Stomach (tissue), 9 donors: ENCODE measurements around the gene ESYT3. TPM values are rescaled to one million over a fixed set of nuclear protein-coding genes. Genes with fewer than 3 reads are reported as not detected.

Experiments used
- DNase-seq, 2 donors: peaks; one replicate each; pipeline versions ENCODE4 v3.0.0 to v3.0.0-alpha.2; 2013 to 2019
- H3K27ac ChIP-seq, 5 donors: fragments of 200-600 bp in 4 of 5; sonication (generic) in 4 of 5; one replicate each; pipeline ENCODE4 v1.5.1; 2013 to 2019; ENCODE audit warnings: mild to moderate bottlenecking in 1 of 5, moderate library complexity in 1 of 5
- H3K27me3 ChIP-seq, 3 donors: fragments of 200-600 bp; sonication (generic); one replicate each; pipeline ENCODE4 v1.5.1; 2017 to 2019; ENCODE audit warnings: mixed run types in 1 of 3
- H3K36me3 ChIP-seq, 4 donors: fragments of 200-600 bp; sonication (generic); 1 replicate in 3 of 4; 2 replicates in 1 of 4; pipeline ENCODE4 v1.5.1; 2016 to 2019
- H3K4me1 ChIP-seq, 4 donors: fragments of 200-600 bp; sonication (generic); one replicate each; pipeline ENCODE4 v1.5.1; 2016 to 2019
- H3K4me3 ChIP-seq, 4 donors: fragments of 200-600 bp; sonication (generic) in 3 of 4; one replicate each; pipeline ENCODE4 v1.5.1; 2016 to 2019; ENCODE audit warnings: mild to moderate bottlenecking in 1 of 4
- H3K9me3 ChIP-seq, 4 donors: fragments of 200-600 bp; sonication (generic); one replicate each; pipeline ENCODE4 v1.5.1; 2016 to 2019
- CTCF ChIP-seq, 7 experiments: fragments of 450-650 bp in 4 of 7; fragments of 200-600 bp in 3 of 7; sonication (generic) in 3 of 7; IDR thresholded peaks; one replicate each; pipeline ENCODE4 v1.5.1; 2016 to 2019; ENCODE audit warnings: antibody characterized with exemption in 7 of 7, control low read depth in 2 of 7, mild to moderate bottlenecking in 1 of 7
- EP300 ChIP-seq: sonication (generic); formaldehyde crosslinking; IDR thresholded peaks from one replicate; pipeline ENCODE4 v1.6.1; 2017; ENCODE audit warnings: antibody characterized with exemption
- POLR2A ChIP-seq, 4 donors: fragments of 450-650 bp; IDR thresholded peaks; one replicate each; pipeline ENCODE4 v1.6.1; 2016; ENCODE audit warnings: antibody characterized with exemption in 4 of 4, control low read depth in 2 of 4, mild to moderate bottlenecking in 1 of 4, moderate library complexity in 1 of 4
- POLR2AphosphoS5 ChIP-seq, 3 donors: sonication (generic); formaldehyde crosslinking; IDR thresholded peaks; one replicate each; pipeline ENCODE4 v1.6.1; 2016; ENCODE audit warnings: antibody characterized with exemption in 3 of 3
- WGBS, 5 donors: extraction: QIAGEN DNeasy Blood & Tissue Kit in 3 of 5; methylation state at CpG; one replicate each; pipeline versions ENCODE4 v1.1.5 to v1.1.7; 2013 to 2018; 5-methylcytosine and 5-hydroxymethylcytosine counted together
- intact Hi-C: fragments of 100-400 bp; cut with DNase I; formaldehyde crosslinking; loops from one replicate; pipeline ENCODE4 v1.15.1; 2023; ENCODE audit warnings: low total_unique reads
- polyA plus RNA-seq, 3 donors: library from polyadenylated mRNA; stranded (reverse); fragments of 200-250 nt; gene quantifications; one replicate each; pipeline ENCODE4 v1.2.3, GENCODE V29; 2013
- total RNA-seq, 5 donors: library from RNA; depleted of rRNA; stranded (reverse); fragments of >200 nt; gene quantifications; one replicate each; pipeline versions ENCODE4 v1.1.0 to v1.2.3, GENCODE V29; 2014 to 2016
- donor health status: healthy with polysubstance abuse.
- donor health status: Bipolar disorder and iron deficiency.
- donor health status: healthy.

Gene ESYT3
- total and polyA plus RNA-seq, 8 donors = 0.44 to 7.1 (median 2.8) TPM; not detected in 1

DNA sequence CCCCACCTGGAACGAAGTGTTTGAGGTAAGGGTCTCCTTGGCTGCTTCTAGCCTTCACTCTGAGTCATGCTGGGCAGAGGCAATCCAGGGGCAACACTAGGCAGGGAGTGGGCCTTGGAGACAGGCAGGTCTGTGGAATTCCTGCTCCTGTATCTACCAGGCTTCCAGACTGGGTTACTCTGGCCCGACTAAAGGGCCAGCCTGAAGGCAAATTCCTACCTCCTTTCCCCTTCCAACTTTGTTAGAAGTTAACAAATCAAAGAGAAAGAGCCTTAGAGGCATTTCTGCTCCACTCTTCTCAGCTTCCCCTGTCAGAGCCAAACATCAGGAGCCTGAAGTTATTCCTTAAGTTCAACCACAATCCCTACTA is 30.1 kb downstream of the ESYT3 start:
- Histone ChIP-seq H3K27me3 (peaks cover 0 to 4% (median 0%) of the 10 kb centered on the region in 3 donors), H3K9me3 (no peaks in the 10 kb centered on the region), H3K4me3 (no peak overlapping the region), H3K36me3 (no peaks in the 10 kb centered on the region), H3K27ac (no peak overlapping the region), H3K4me1 (no peaks in the 10 kb centered on the region)
- no peak for DNase-seq
- 80 to 87% (median 86%) methylated on average over 1 to 2 of the region's 2 CpGs for WGBS, 5 donors
- intact Hi-C loops = no loop called here
- TF ChIP-seq POLR2AphosphoS5 (IDR thresholded peaks at IDR 0.05) (no peak), EP300 (no peak), CTCF (IDR thresholded peaks at IDR 0.05) (no peak), POLR2A (IDR thresholded peaks at IDR 0.05) (no peak)

- no peaks in the 10 kb centered on the region for H3K36me3 ChIP-seq
- TF ChIP-seq POLR2AphosphoS5 (IDR thresholded peaks at IDR 0.05) (no peak), CTCF (IDR thresholded peaks at IDR 0.05) (no peak), EP300 (no peak), POLR2A (IDR thresholded peaks at IDR 0.05) (no peak)
- H3K4me3 ChIP-seq = no peak overlapping the region
- intact Hi-C loops = no loop called here
- H3K4me1 ChIP-seq = no peaks in the 10 kb centered on the region
- peaks cover 0 to 4% (median 0%) of the 10 kb centered on the region in 3 donors for H3K27me3 ChIP-seq
- WGBS, 5 donors = 94 to 100% (median 98%) methylated on average over 3 of the region's 3 CpGs
- H3K9me3 ChIP-seq = no peaks in the 10 kb centered on the region
- no peak for DNase-seq
- H3K27ac ChIP-seq = no peak overlapping the region
Observed at GRCh38 chr3:138465451-138465850, 31.0 kb downstream of the ESYT3 start.

DNA sequence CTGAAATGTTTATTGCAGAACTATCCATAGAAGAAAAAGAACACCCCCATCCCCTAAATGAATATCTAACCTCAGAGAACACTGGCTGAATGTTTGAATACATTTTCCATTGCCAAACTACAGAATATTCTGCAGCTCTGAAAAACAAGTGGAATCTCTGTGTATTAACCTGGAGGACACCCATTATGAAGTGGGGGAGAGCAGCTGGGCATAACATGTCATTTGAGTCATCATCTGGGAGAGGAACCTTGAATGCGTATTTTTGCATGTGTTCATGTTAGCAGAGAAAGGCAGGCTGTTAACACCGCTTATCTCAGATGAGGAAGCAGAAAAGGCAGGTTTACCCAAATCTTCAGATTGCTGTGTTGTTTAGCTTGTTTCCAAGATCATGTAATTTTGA is 31.5 kb downstream of the ESYT3 start:
- no peak for TF ChIP-seq CTCF (IDR thresholded peaks at IDR 0.05)
- TF ChIP-seq POLR2A (IDR thresholded peaks at IDR 0.05) = no peak
- TF ChIP-seq EP300 = no peak
- TF ChIP-seq POLR2AphosphoS5 (IDR thresholded peaks at IDR 0.05) = no peak
- H3K9me3 ChIP-seq = no peaks in the 10 kb centered on the region
- WGBS, 5 donors = 53 to 75% (median 72%) methylated on average over 2 of the region's 2 CpGs
- H3K27ac ChIP-seq = no peak overlapping the region
- no peaks in the 10 kb centered on the region for H3K4me1 ChIP-seq
- H3K27me3 ChIP-seq = peaks cover 0 to 4% (median 0%) of the 10 kb centered on the region in 3 donors
- intact Hi-C loops = no loop called here
- no peak overlapping the region for H3K4me3 ChIP-seq
- no peaks in the 10 kb centered on the region for H3K36me3 ChIP-seq
- DNase-seq = no peak

DNA sequence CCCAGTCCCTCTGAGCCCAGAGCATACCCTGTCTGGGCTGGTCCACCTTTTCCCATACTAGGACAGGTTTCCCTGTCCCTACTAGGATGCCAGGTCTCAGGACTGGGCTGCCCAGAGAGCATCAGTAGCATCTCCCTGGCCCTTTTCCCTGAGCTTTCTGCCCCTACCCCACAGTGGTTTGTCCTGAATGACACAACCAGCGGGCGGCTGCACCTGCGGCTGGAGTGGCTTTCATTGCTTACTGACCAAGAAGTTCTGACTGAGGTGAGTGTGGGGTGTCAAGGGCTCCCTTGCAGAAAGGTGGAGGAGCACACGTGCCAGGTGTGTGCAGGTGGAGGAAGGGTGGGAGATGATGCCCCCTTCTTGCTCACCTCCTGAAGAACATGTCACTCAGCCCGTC is 33.5 kb downstream of the ESYT3 start:
- no peaks in the 10 kb centered on the region for H3K36me3 ChIP-seq
- intact Hi-C loops = no loop called here
- WGBS, 5 donors = 85 to 96% (median 91%) methylated on average over 5 of the region's 5 CpGs
- H3K9me3 ChIP-seq = no peaks in the 10 kb centered on the region
- no peak for TF ChIP-seq CTCF (IDR thresholded peaks at IDR 0.05)
- TF ChIP-seq EP300 = no peak
- TF ChIP-seq POLR2A (IDR thresholded peaks at IDR 0.05) = no peak
- no peak for TF ChIP-seq POLR2AphosphoS5 (IDR thresholded peaks at IDR 0.05)
- no peak for DNase-seq
- no peak overlapping the region for H3K4me3 ChIP-seq
- no peaks in the 10 kb centered on the region for H3K27me3 ChIP-seq
- H3K27ac ChIP-seq = no peak overlapping the region
- no peaks in the 10 kb centered on the region for H3K4me1 ChIP-seq
